Measurements from ENCODE around the gene KCNJ18.
"Not testable (repeated sequence)": the region's sequence is repeated elsewhere in the genome, so short reads cannot be mapped to it uniquely, and the experiment has no call there.

The KCNJ18 gene

GRCh38 chr17:21691883-21692703 lies at the start of gene KCNJ18:
KCNJ18 (plus strand) TSS chr17:21692523; CDS start chr17:21702787, 10,264 bp downstream.
- in situ Hi-C loops (cut with MboI; ENCODE audit: low sequenced_read_pairs); H3K27me3 ChIP-seq (ENCODE audit: low read depth); H3K4me3 ChIP-seq; H3K36me3 ChIP-seq (replicated peaks); H3K9me3 ChIP-seq; H3K4me1 ChIP-seq; DNase-seq (ENCODE audit: low spot score in 2 of 2): not testable (repeated sequence)

- H3K4me1 ChIP-seq; H3K27me3 ChIP-seq (ENCODE audit: low read depth); in situ Hi-C loops (cut with MboI; ENCODE audit: low sequenced_read_pairs); H3K4me3 ChIP-seq; H3K9me3 ChIP-seq; H3K36me3 ChIP-seq (replicated peaks); DNase-seq (ENCODE audit: low spot score in 2 of 2): not testable (repeated sequence)
Observed at GRCh38 chr17:21648125-21648524, 44.2 kb upstream of the KCNJ18 start.

GRCh38 chr17:21650043-21650442 lies 42.3 kb upstream of the KCNJ18 start:
- H3K4me1 ChIP-seq; H3K9me3 ChIP-seq; H3K4me3 ChIP-seq; H3K36me3 ChIP-seq (replicated peaks); H3K27me3 ChIP-seq (ENCODE audit: low read depth); DNase-seq (ENCODE audit: low spot score in 2 of 2); in situ Hi-C loops (cut with MboI; ENCODE audit: low sequenced_read_pairs): not testable (repeated sequence)

GRCh38 chr17:21652049-21652448 lies 40.3 kb upstream of the KCNJ18 start:
- H3K4me3 ChIP-seq; H3K4me1 ChIP-seq; H3K27me3 ChIP-seq (ENCODE audit: low read depth); DNase-seq (ENCODE audit: low spot score in 2 of 2); in situ Hi-C loops (cut with MboI; ENCODE audit: low sequenced_read_pairs); H3K36me3 ChIP-seq (replicated peaks); H3K9me3 ChIP-seq: not testable (repeated sequence)

GRCh38 chr17:21653211-21653610 lies 39.1 kb upstream of the KCNJ18 start:
- in situ Hi-C loops (cut with MboI; ENCODE audit: low sequenced_read_pairs); DNase-seq (ENCODE audit: low spot score in 2 of 2); H3K36me3 ChIP-seq (replicated peaks); H3K9me3 ChIP-seq; H3K4me1 ChIP-seq; H3K27me3 ChIP-seq (ENCODE audit: low read depth); H3K4me3 ChIP-seq: not testable (repeated sequence)

GRCh38 chr17:21656518-21657309 lies 35.6 kb upstream of the KCNJ18 start:
- DNase-seq (ENCODE audit: low spot score in 2 of 2); H3K36me3 ChIP-seq (replicated peaks); H3K4me1 ChIP-seq; H3K9me3 ChIP-seq; H3K4me3 ChIP-seq; in situ Hi-C loops (cut with MboI; ENCODE audit: low sequenced_read_pairs); H3K27me3 ChIP-seq (ENCODE audit: low read depth): not testable (repeated sequence)

- H3K4me1 ChIP-seq; in situ Hi-C loops (cut with MboI; ENCODE audit: low sequenced_read_pairs); H3K4me3 ChIP-seq; H3K36me3 ChIP-seq (replicated peaks); H3K27me3 ChIP-seq (ENCODE audit: low read depth); H3K9me3 ChIP-seq; DNase-seq (ENCODE audit: low spot score in 2 of 2): not testable (repeated sequence)
Observed at GRCh38 chr17:21659635-21660034, 32.7 kb upstream of the KCNJ18 start.

GRCh38 chr17:21661455-21661854 lies 30.9 kb upstream of the KCNJ18 start:
- in situ Hi-C loops (cut with MboI; ENCODE audit: low sequenced_read_pairs); DNase-seq (ENCODE audit: low spot score in 2 of 2); H3K4me1 ChIP-seq; H3K27me3 ChIP-seq (ENCODE audit: low read depth); H3K36me3 ChIP-seq (replicated peaks); H3K9me3 ChIP-seq; H3K4me3 ChIP-seq: not testable (repeated sequence)

- H3K4me1 ChIP-seq; DNase-seq (ENCODE audit: low spot score in 2 of 2); H3K27me3 ChIP-seq (ENCODE audit: low read depth); in situ Hi-C loops (cut with MboI; ENCODE audit: low sequenced_read_pairs); H3K4me3 ChIP-seq; H3K9me3 ChIP-seq; H3K36me3 ChIP-seq (replicated peaks): not testable (repeated sequence)
Observed at GRCh38 chr17:21663166-21663565, 29.2 kb upstream of the KCNJ18 start.

- H3K27me3 ChIP-seq (ENCODE audit: low read depth); H3K9me3 ChIP-seq; H3K4me1 ChIP-seq; DNase-seq (ENCODE audit: low spot score in 2 of 2); in situ Hi-C loops (cut with MboI; ENCODE audit: low sequenced_read_pairs); H3K4me3 ChIP-seq; H3K36me3 ChIP-seq (replicated peaks): not testable (repeated sequence)
Observed at GRCh38 chr17:21663614-21664474, 28.5 kb upstream of the KCNJ18 start.

- in situ Hi-C loops (cut with MboI; ENCODE audit: low sequenced_read_pairs); H3K27me3 ChIP-seq (ENCODE audit: low read depth); H3K4me3 ChIP-seq; H3K4me1 ChIP-seq; H3K9me3 ChIP-seq; H3K36me3 ChIP-seq (replicated peaks); DNase-seq (ENCODE audit: low spot score in 2 of 2): not testable (repeated sequence)
Observed at GRCh38 chr17:21665171-21665570, 27.2 kb upstream of the KCNJ18 start.

GRCh38 chr17:21665935-21666493 lies 26.3 kb upstream of the KCNJ18 start:
- H3K4me1 ChIP-seq; in situ Hi-C loops (cut with MboI; ENCODE audit: low sequenced_read_pairs); H3K9me3 ChIP-seq; H3K36me3 ChIP-seq (replicated peaks); H3K4me3 ChIP-seq; DNase-seq (ENCODE audit: low spot score in 2 of 2); H3K27me3 ChIP-seq (ENCODE audit: low read depth): not testable (repeated sequence)

GRCh38 chr17:21666711-21667412 lies 25.5 kb upstream of the KCNJ18 start:
- DNase-seq (ENCODE audit: low spot score in 2 of 2); H3K9me3 ChIP-seq; H3K4me3 ChIP-seq; H3K27me3 ChIP-seq (ENCODE audit: low read depth); H3K36me3 ChIP-seq (replicated peaks); H3K4me1 ChIP-seq; in situ Hi-C loops (cut with MboI; ENCODE audit: low sequenced_read_pairs): not testable (repeated sequence)
